C1 segment of cervical spinal cord (tissue), 14 donors: ENCODE data around the gene CTNNA3.
A peak's percentile ranks its signal among the peaks of the same experiment; 100 is the strongest.
"Not testable (repeated sequence)": the region's sequence is repeated elsewhere in the genome, so short reads cannot be mapped to it uniquely, and the experiment has no call there.

Experiments
- DNase-seq, 14 donors: peaks; one replicate each; lab custom pipeline; 2025; lab: John Stamatoyannopoulos, UW

Gene CTNNA3

GRCh38 chr10:67603701-67604100, 92.3 kb downstream of the CTNNA3 start:
- no peak for DNase-seq

- no peak for DNase-seq
Observed at GRCh38 chr10:67603086-67603485, 92.9 kb downstream of the CTNNA3 start.

GRCh38 chr10:67602268-67602950, 93.6 kb downstream of the CTNNA3 start:
- DNase-seq = no peak

GRCh38 chr10:67599597-67599996, 96.4 kb downstream of the CTNNA3 start:
- no peak for DNase-seq

GRCh38 chr10:67596641-67597040, 99.4 kb downstream of the CTNNA3 start:
- DNase-seq = no peak

GRCh38 chr10:67587771-67588170, 108.2 kb downstream of the CTNNA3 start:
- DNase-seq = no peak

- no peak for DNase-seq
Observed at GRCh38 chr10:67575532-67575931, 120.5 kb downstream of the CTNNA3 start.

- DNase-seq = no peak
Observed at GRCh38 chr10:67573484-67573883, 122.5 kb downstream of the CTNNA3 start.

GRCh38 chr10:67571503-67571902, 124.5 kb downstream of the CTNNA3 start:
- no peak for DNase-seq

GRCh38 chr10:67558311-67558710, 137.7 kb downstream of the CTNNA3 start:
- DNase-seq = not testable (repeated sequence)

GRCh38 chr10:67553254-67553653, 142.7 kb downstream of the CTNNA3 start:
- no peak for DNase-seq

- no peak for DNase-seq
Observed at GRCh38 chr10:67550838-67551402, 145.1 kb downstream of the CTNNA3 start.

- no peak for DNase-seq
Observed at GRCh38 chr10:67550046-67550445, 145.9 kb downstream of the CTNNA3 start.

- DNase-seq = no peak
Observed at GRCh38 chr10:67549390-67549789, 146.6 kb downstream of the CTNNA3 start.

- DNase-seq = no peak
Observed at GRCh38 chr10:67541411-67541810, 154.6 kb downstream of the CTNNA3 start.

- no peak for DNase-seq
Observed at GRCh38 chr10:67539312-67539711, 156.7 kb downstream of the CTNNA3 start.

GRCh38 chr10:67537906-67538305, 158.1 kb downstream of the CTNNA3 start:
- no peak for DNase-seq

- DNase-seq = no peak
Observed at GRCh38 chr10:67533376-67533775, 162.6 kb downstream of the CTNNA3 start.

- DNase-seq = not testable (repeated sequence)
Observed at GRCh38 chr10:67530990-67531389, 165.0 kb downstream of the CTNNA3 start.

- no peak for DNase-seq
Observed at GRCh38 chr10:67527351-67527750, 168.6 kb downstream of the CTNNA3 start.

GRCh38 chr10:67521546-67521945, 174.4 kb downstream of the CTNNA3 start:
- no peak for DNase-seq

GRCh38 chr10:67520924-67521520, 175.0 kb downstream of the CTNNA3 start:
- peak in 9 of 14 donors; percentile 0 to 42 (median 24) for DNase-seq

- no peak for DNase-seq
Observed at GRCh38 chr10:67519434-67519833, 176.6 kb downstream of the CTNNA3 start.
